Loucy (cell line): Measurements from ENCODE around the gene LMF1.

Experiments
- CTCF ChIP-seq: fragments of 200-600 bp; sonication (generic); conservative IDR thresholded peaks from 2 replicates; pipeline ENCODE4 v1.5.1; 2014; ENCODE audit warnings: mild to moderate bottlenecking, antibody characterized with exemption, low read length
- EZH2phosphoT487 ChIP-seq: fragments of 200-600 bp; IDR thresholded peaks from 2 replicates; pipeline ENCODE4 v1.6.1; 2018; ENCODE audit warnings: antibody characterized with exemption, mild to moderate bottlenecking, moderate library complexity, borderline replicate concordance

GRCh38 chr16:847681-848445 is 122.9 kb downstream of the LMF1 start:
- TF ChIP-seq CTCF (no peak), EZH2phosphoT487 (no peak)
